ENCODE measurements around the gene STAM.
A peak's percentile ranks its signal among the peaks of the same experiment; 100 is the strongest.

STAM gene

DNA sequence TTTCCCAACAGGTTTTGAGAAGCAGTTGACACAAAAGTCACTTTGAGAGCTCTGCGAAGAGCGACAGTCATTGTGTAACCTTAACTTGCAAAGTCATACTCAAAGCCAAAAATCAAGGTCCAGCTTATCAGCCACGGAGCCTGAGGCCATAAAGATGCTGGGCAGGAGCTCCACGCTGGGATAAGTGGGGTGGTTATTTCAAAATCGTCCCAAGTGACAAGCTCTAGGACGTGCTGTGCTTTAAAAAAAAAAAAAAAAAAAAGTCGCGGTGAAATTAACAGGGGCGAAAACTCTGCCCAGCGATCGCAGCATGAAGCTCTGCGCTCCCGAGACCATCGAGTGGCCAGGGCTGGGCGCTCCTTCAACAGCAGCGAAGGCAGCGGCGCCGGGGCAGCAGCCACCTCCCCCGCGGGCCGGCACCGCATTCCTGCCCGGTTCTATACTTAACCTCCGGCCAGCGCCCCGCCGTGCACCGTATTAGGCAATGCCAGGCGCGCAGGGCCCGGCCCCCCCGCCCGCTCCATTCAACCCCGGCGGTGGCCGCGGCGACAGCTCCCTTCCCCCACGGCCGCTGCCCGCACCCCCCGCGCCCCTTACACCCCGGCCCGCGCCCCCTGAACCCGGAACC is 27.4 kb upstream of the STAM start (continued):
- TF ChIP-seq, protein P1, sequence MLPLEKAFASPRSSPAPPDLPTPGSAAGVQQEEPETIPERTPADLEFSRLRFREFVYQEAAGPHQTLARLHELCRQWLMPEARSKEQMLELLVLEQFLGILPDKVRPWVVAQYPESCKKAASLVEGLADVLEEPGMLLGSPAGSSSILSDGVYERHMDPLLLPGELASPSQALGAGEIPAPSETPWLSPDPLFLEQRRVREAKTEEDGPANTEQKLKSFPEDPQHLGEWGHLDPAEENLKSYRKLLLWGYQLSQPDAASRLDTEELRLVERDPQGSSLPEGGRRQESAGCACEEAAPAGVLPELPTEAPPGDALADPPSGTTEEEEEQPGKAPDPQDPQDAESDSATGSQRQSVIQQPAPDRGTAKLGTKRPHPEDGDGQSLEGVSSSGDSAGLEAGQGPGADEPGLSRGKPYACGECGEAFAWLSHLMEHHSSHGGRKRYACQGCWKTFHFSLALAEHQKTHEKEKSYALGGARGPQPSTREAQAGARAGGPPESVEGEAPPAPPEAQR (tag by site-specific recombination; IDR thresholded peaks at IDR 0.05), result no peak
- no peak for TF ChIP-seq ZNF792 (tag by site-specific recombination; IDR thresholded peaks at IDR 0.05)
- TF ChIP-seq ZNF600 (tag by site-specific recombination; IDR thresholded peaks at IDR 0.05), result no peak
- no peak for TF ChIP-seq GLI4 (tag by site-specific recombination; IDR thresholded peaks at IDR 0.05)
- TF ChIP-seq ZNF223 (tag by site-specific recombination; IDR thresholded peaks at IDR 0.05), result no peak
- TF ChIP-seq, protein P2, sequence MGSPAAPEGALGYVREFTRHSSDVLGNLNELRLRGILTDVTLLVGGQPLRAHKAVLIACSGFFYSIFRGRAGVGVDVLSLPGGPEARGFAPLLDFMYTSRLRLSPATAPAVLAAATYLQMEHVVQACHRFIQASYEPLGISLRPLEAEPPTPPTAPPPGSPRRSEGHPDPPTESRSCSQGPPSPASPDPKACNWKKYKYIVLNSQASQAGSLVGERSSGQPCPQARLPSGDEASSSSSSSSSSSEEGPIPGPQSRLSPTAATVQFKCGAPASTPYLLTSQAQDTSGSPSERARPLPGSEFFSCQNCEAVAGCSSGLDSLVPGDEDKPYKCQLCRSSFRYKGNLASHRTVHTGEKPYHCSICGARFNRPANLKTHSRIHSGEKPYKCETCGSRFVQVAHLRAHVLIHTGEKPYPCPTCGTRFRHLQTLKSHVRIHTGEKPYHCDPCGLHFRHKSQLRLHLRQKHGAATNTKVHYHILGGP (tag by site-specific recombination; IDR thresholded peaks at IDR 0.05), result no peak
- no peak for TF ChIP-seq ZNF785 (tag by site-specific recombination; IDR thresholded peaks at IDR 0.05)
- no peak for TF ChIP-seq ZFP3 (tag by site-specific recombination; IDR thresholded peaks at IDR 0.05; ENCODE audit: low read depth)
- no peak for TF ChIP-seq ZNF521 (tag by site-specific recombination; IDR thresholded peaks at IDR 0.05)
- TF ChIP-seq, protein P3, sequence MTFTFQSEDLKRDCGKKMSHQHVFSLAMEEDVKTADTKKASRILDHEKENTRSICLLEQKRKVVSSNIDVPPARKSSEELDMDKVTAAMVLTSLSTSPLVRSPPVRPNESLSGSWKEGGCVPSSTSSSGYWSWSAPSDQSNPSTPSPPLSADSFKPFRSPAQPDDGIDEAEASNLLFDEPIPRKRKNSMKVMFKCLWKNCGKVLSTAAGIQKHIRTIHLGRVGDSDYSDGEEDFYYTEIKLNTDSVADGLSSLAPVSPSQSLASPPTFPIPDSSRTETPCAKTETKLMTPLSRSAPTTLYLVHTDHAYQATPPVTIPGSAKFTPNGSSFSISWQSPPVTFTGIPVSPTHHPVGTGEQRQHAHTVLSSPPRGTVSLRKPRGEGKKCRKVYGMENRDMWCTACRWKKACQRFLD (tag by site-specific recombination; IDR thresholded peaks at IDR 0.05), result no peak
- no peak for TF ChIP-seq TRIM28 (IDR thresholded peaks at IDR 0.05; ENCODE audit: borderline replicate concordance, low read length)
- no peak for TF ChIP-seq ZNF202 (tag by site-specific recombination; IDR thresholded peaks at IDR 0.05; ENCODE audit: borderline replicate concordance)
- TF ChIP-seq YY2 (tag by site-specific recombination; IDR thresholded peaks at IDR 0.05), result no peak
- TF ChIP-seq ZNF146 (tag by site-specific recombination; IDR thresholded peaks at IDR 0.05), result no peak
- TF ChIP-seq ZNF175 (tag by site-specific recombination; IDR thresholded peaks at IDR 0.05), result no peak
- TF ChIP-seq ZNF292 (tag by site-specific recombination; IDR thresholded peaks at IDR 0.05; ENCODE audit: borderline replicate concordance, low read depth), result no peak
- TF ChIP-seq ZBTB17 (tag by site-specific recombination; IDR thresholded peaks at IDR 0.05), result peak; percentile 87
- TF ChIP-seq ZFHX2 (tag by site-specific recombination; conservative IDR thresholded peaks at IDR 0.05), result no peak
- TF ChIP-seq RBAK (tag by site-specific recombination; IDR thresholded peaks at IDR 0.05), result no peak
- TF ChIP-seq, protein P4, sequence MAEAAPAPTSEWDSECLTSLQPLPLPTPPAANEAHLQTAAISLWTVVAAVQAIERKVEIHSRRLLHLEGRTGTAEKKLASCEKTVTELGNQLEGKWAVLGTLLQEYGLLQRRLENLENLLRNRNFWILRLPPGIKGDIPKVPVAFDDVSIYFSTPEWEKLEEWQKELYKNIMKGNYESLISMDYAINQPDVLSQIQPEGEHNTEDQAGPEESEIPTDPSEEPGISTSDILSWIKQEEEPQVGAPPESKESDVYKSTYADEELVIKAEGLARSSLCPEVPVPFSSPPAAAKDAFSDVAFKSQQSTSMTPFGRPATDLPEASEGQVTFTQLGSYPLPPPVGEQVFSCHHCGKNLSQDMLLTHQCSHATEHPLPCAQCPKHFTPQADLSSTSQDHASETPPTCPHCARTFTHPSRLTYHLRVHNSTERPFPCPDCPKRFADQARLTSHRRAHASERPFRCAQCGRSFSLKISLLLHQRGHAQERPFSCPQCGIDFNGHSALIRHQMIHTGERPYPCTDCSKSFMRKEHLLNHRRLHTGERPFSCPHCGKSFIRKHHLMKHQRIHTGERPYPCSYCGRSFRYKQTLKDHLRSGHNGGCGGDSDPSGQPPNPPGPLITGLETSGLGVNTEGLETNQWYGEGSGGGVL (tag by site-specific recombination; IDR thresholded peaks at IDR 0.05), result no peak
- TF ChIP-seq ZNF274 (IDR thresholded peaks at IDR 0.05; ENCODE audit: low read length), result no peak
- no peak for TF ChIP-seq ZNF274 (tag by site-specific recombination; IDR thresholded peaks at IDR 0.05; ENCODE audit: borderline replicate concordance)
- TF ChIP-seq ZNF776 (tag by site-specific recombination; IDR thresholded peaks at IDR 0.05; ENCODE audit: borderline replicate concordance), result no peak
- TF ChIP-seq MYNN (tag by site-specific recombination; IDR thresholded peaks at IDR 0.05; ENCODE audit: borderline replicate concordance), result no peak
- no peak for TF ChIP-seq ZNF239 (tag by site-specific recombination; IDR thresholded peaks at IDR 0.05)
- TF ChIP-seq ZBTB48 (tag by site-specific recombination; IDR thresholded peaks at IDR 0.05), result no peak
- TF ChIP-seq ZNF670 (tag by site-specific recombination; IDR thresholded peaks at IDR 0.05; ENCODE audit: low read depth), result no peak
- no peak for TF ChIP-seq ZNF837 (tag by site-specific recombination; IDR thresholded peaks at IDR 0.05)
- TF ChIP-seq ZBTB20 (tag by site-specific recombination; IDR thresholded peaks at IDR 0.05), result peak; percentile 14; the same call in 1 of the 2 replicates
- no peak for TF ChIP-seq ZNF423 (tag by site-specific recombination; IDR thresholded peaks at IDR 0.05)
- TF ChIP-seq, protein P5, sequence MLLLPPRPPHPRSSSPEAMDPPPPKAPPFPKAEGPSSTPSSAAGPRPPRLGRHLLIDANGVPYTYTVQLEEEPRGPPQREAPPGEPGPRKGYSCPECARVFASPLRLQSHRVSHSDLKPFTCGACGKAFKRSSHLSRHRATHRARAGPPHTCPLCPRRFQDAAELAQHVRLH (tag by site-specific recombination; IDR thresholded peaks at IDR 0.05), result no peak
- TF ChIP-seq SP3 (tag by site-specific recombination; IDR thresholded peaks at IDR 0.05), result no peak
- no peak for TF ChIP-seq ZNF157 (tag by site-specific recombination; IDR thresholded peaks at IDR 0.05)
- no peak for TF ChIP-seq ZNF548 (tag by site-specific recombination; IDR thresholded peaks at IDR 0.05)
- TF ChIP-seq KLF8 (tag by site-specific recombination; IDR thresholded peaks at IDR 0.05), result no peak
- TF ChIP-seq ZNF404 (tag by site-specific recombination; IDR thresholded peaks at IDR 0.05), result no peak
